ENCODE results near the gene GAS2L1.
A peak's percentile ranks its signal among the peaks of the same experiment; 100 is the strongest.

Gene GAS2L1

DNA sequence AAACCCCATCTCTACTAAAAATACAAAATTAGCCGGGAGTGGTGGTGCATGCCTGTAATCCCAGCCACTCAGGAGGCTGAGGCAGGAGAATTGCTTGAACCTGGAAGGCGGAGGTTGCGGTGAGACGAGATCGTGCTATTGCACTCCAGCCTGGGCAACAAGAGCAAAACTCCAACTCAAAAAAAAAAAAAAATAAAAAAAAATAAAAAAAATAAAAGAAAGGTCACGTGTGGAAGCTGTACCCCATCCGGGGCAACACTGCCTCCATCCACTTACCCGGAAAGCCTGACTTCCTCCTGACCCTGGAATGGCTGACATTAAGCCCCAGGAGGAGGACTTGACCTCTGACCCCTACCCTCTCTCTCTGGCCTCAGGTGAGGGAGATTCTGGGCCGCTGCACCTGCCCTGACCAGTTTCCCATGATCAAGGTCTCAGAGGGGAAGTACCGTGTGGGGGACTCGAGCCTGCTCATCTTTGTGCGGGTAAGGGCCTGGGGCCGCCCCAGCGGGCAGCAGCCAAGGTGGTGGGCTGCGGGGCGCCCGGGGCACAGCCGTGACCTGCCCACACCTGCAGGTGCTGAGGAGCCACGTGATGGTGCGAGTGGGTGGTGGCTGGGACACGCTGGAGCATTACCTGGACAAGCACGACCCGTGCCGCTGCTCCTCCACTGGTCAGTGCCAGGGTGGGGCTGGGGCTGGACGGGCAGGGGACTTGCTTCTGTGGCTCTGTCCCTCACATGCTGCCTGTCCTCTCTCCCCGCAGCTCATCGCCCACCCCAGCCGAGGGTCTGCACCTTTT, 3.8 kb downstream of the GAS2L1 start:
- no peak for DNase-seq

DNA sequence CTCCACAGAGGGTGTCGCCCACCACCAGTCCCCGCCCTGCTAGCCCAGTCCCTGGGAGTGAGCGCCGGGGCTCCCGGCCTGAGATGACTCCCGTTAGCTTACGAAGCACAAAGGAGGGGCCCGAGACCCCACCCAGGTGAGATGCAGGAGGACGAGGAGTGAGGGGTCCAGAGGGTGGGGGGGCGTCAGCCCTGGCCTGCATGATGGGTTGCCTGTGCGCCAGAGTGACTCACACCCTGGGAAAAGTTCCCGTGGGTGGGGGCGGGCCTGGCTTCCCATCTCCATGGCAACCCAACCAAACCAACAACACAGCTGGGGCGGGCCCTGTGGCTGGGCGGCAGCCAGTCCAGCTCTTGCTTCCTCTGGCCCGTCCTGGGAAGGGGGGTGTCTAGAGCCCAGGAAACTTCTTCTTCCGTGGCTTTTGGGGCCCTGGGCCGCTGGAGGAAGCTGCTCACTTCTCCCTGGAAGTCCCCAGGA, 4.5 kb downstream of the GAS2L1 start:
- peak; percentile 74 to 86 for DNase-seq

DNA sequence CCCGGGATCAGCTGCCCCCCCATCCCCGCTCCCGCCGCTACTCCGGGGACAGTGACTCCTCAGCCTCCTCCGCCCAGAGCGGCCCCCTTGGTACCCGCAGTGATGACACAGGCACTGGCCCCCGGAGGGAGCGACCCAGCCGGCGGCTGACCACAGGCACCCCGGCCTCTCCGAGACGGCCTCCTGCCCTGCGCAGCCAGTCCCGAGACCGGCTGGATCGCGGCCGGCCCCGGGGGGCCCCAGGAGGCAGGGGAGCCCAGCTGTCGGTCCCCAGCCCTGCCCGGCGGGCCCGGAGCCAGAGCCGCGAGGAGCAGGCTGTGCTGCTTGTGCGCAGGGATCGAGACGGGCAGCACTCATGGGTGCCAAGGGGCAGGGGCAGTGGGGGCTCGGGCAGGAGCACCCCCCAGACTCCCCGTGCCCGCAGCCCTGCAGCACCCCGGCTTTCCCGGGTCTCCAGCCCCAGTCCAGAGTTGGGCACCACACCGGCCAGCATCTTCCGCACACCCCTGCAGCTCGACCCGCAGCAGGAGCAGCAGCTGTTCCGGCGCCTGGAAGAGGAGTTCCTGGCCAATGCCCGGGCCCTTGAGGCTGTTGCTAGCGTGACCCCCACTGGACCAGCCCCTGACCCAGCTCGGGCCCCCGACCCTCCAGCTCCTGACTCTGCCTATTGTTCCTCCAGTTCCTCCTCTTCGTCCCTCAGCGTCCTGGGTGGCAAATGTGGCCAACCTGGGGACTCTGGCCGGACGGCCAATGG, 5.2 kb downstream of the GAS2L1 start:
- DNase-seq, result no peak

DNA sequence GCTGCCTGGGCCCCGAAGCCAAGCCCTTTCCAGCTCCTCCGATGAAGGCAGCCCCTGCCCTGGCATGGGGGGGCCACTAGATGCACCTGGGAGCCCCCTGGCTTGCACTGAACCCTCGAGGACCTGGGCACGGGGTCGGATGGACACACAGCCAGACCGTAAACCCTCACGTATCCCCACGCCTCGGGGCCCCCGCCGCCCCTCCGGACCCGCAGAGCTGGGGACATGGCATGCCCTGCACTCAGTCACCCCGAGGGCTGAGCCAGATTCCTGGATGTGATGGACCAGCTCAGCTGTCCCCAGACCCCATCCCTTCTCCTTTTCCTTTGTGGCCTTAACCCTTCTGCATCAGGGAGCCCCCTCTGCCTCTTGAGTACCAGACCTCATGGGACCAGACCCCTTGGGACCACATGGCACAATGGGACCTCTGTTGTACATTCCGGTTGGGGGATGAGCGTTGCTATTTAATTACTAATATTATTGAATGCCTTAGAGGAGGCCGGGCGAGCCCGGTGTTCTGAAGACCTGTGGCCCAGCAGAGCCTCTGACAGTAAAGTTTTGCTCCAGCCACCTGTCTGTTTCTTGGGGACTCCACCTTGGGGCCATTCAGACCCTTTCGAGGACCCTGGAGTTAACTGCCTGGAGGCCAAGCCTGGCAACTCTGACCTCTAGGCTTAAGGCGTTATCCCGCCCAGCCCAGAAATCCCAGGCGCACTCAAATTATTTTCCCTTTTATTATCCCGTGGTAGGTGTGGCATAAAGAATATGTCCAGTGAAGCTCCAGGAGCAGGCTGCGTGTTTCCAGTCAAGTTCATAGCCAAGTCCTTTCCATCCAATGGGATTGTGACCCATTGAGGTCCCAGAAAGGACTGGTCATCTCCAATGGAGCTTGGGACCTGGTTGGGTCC, 6.0 kb downstream of the GAS2L1 start:
- DNase-seq, result no peak

DNA sequence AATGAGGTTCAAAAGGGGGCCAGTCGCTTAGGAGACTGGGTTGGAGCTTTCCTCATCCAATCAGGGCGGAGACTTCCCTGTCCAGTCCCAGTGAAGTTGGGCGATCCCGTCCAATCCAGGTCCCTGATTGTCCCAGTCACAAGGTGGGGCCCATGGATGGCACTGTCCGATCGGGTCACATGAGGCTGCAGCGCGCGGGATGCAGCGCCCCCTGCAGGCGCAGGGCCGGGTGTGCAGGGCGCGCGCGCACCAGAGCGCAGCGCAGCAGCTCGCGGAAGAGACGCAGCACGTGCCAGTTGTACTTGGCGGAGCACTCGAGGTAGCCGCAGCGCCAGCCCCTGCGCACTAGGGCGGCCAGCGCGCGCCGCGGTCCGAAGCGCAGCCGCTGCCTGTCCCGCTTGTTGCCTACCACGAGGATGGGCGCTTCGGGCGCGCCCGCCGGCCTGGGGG, 6.7 kb downstream of the GAS2L1 start:
- peak in 1 of 2 experiments; percentile 11 for DNase-seq

DNA sequence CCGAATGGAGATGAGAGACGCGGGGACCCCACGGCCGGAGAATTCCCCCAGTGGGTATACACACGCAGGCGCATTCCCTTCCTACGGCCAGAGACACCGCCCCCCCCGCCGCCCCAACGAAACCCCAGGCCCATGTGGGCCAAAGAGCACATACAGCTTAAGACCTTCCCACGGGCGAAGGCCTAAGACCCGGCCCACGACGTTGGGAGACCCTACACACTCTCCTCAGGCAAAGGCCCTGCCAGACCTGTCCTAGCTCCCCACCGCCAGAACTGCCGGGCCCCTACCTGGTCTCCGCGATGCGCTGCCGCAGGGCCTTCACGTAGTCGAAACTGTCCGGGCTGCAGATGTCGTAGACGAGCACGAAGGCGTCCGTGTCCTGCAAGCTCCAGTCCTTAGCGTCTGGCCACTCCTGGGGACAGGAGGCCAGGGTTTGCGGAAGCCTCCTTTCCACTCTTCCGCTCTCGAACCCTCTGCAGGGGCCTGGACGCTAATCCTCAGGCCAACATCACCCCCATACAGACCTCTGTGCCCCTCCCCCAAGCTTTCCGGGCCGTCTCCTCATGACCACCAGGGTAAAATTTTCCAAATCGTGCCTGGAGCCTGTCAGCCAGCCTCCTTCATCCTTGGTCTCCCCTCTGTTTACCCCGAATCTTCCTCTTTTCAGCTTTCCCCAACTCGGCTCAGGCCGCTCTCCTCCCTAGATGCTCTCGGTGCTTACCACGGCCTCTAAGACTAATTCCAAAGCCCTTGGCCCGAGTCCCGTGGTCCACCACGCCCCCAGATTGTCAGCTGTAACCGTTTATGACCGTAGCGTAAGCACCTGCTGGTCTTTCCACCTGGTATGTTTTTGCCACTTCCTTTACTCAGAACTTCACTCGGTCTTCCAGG, 7.4 kb downstream of the GAS2L1 start:
- no peak for DNase-seq

DNA sequence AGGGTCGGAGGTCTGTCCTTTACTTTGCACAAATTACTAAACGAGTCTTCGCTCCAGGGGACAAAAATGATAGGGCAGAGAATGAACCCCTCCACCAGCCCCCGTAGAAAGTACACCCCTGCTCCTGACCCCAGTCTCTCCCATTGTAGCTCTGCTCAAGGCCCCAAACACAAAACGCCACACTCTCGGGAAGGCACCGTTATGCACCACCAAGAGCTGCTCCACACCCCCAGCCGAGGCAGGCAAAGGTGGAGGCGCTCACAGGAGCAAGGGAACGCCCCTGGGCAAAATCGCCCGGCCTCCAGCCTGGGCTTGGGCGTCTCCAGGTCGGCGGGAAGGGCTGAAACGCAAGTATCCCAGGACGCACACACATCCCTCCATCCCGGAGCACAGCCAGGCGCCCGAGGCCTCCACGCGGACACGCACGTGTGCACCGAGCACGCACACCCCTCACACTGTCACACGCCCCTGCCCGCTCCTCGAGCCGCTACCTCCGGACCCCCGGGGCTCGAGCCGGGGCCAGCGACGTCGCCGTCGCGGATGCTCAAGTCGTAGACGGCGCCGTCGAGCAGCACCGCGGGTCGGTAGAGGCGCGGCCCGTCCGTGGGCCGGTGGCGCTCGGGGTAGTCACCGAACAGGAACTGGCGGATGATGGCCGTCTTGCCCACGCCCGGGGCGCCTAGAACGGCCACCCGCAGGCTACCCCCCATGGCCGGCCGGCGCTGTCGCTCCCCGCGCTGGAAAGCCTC, 8.3 kb downstream of the GAS2L1 start:
- DNase-seq, result no peak

DNA sequence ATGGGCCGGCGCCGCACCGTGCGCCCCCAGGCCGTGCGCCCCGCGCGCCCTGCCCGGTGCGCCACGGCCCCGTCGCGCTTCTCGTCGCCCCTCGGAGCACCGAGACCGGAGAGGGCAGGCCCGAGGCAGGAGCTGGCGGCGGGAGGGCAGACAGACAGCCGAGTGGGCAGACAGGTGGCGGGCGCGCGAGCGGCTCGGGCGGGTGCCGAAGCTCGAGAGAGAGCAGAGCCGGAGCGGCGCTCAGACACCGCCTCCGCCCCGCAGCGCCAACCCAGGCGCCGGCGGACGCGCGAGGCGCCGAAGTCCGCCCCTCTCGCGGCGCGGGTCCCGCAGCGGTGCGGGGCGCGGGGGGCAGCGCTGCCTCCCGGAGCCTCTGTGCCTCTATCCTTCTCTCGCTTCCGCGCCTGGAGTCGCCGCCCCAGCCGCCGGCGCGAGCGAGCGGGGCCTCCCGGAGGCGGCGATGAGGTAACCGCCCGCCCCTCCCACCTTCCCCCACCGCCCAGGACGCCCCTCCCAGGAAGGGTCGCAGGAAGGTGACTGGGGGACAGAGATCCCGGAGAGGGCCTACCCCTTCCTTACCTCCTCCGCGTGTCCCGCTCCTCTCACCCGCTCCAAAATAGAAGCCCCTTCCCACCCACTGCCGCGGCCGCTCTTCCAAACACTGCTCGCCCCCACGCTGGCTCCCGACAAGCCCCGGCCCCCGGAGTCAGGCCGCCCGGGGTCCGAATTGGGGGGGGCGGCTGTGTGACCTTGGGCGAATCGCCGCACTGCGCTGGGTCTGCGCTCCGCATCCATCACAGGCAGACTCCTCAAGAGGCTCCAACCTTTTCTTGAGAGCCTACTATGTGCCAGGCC, 9.1 kb downstream of the GAS2L1 start, which contains the start of gene RASL10A:
TSS of gene RASL10A (minus strand) at position 412 of the 855 bp plus-strand sequence. CDS start 451 bp downstream, outside the sequence.
- DNase-seq, result no peak

DNA sequence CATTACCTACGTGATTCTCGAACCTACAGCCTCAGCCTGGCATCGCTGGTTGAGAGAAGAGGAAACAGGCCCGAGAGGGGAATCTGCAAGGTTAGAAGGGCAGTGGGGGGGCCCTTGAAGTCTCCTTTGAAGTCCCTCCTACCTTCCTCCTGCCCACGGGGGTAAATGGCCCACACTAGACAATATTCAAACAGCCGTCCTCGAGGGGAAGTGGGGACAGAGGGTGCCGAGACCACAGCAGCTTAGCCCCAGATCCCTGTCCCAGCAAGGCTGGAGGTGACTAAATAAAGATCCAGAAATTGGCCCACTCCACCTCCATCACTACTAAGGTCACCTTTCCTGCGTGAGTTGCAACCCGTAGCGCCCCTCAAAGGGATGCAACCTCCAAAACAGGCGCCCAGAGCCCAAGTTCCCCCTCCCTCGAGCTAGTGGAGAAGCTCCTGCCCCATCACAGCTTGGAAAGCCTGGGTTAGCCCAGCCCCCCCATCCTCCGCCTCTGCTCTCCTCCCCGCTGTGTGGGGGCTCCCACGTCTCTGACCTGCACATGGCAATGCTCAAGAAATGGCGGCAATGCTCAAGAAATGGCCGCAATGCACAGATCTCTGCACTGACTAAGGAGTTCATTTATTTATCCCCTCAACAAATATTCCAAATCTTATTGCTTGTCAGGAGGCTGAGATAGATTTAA, 9.8 kb downstream of the GAS2L1 start:
- DNase-seq, result no peak

DNA sequence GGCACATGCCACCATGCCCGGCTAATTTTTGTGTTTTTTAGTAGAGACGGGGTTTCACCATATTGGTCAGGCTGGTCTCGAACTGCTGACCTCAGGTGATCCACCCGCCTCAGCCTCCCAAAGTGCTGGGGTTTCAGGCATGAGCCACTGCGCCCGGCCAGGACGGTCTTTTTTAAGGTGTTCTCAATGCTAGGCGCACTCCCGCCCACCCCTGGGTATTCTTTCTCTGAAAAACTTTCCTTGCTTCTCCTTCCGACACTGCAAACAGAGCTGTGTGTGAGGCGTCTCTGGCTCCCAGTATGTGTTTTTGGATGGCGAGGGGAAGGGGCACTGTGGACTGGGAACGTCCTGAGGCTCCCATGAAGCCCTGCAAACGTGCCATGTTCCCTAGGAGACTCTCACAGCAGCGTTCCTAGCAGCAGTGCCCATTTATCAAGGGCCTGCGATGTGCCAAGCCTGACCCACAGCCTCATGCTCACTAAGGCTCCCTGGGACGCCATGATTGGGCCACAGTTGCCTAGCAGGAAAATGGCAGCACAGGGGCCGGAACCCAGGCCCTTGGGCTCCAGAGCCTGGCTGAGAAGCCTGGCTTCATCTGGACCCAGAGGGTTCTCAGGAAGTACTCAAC, 11.5 kb downstream of the GAS2L1 start:
- DNase-seq, result no peak

DNA sequence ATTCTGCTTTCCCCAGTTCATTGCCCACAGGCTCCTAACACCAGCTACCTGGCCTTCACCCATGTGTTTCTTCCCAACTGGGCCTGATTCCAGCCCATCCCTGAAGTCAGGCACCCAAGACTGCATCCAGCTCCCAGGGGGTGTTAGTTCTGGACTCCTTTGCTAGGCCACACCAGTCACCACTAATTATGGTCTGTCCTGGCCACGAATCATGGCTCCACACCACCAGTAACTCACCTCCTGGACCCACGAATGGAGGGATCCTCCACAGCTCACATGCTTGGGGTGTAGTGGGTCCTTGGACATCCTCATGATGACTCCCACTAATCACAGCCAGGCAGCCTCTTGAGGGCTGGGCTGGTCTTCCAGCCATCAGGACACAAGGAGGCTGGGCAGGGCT, 12.6 kb downstream of the GAS2L1 start:
- no peak for DNase-seq

DNA sequence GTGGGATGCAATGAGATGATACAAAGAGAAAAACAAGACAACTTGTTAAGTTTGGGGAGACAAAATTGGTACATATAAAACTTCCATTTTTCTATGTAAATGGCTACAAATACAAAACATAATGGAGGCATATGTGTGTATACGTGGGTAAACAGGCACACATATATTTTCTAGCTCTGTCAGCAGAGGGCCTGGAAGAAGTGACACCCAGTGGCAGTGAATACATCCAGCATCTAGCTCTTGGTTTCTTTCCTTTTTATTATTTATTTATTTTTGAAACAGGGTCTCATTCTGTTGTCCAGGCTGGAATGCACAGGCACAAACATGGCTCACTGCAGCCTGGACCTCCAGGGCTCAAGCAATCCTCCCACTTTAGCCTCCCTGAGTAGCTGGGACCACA, 14.1 kb downstream of the GAS2L1 start:
- DNase-seq, result peak in 1 of 2 experiments; percentile 26

DNA sequence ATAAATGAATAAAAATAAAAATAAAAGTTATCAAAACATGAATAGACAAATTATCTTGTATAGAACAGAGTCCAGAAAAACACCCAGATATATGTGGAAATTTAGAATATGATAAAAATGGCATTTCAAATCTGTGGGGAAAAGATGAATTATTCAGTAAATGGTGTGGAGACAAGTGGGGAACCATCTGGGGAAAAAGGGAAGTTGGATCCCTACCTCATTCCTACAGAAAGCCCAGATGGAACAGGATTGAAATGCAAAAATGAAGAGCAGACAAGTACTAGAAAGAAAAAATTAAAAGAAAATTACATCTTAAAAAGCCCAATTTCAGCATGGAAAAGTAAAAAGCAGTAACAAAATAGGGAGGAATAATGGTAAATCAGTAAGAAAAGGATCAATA, 17.2 kb downstream of the GAS2L1 start:
- DNase-seq, result no peak

DNA sequence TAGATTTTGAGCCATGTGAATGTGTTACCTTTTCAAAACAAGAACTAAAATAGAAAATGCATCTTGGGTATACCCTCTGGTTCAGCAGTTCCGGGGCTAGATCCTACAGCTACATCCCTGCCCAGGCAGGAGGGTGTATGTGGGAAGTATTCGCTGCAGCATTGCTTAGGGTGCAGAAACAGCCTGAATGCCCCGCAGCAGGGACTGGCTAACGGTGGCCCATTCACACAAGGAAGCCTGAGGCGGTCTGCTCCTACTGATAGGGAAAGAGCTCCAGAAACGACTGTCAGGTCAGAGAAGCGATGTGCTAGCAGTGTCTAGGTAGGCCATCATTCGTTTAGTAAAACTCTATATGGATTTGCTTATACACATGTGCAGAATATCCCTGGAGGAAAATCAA, 18.9 kb downstream of the GAS2L1 start:
- no peak for DNase-seq

DNA sequence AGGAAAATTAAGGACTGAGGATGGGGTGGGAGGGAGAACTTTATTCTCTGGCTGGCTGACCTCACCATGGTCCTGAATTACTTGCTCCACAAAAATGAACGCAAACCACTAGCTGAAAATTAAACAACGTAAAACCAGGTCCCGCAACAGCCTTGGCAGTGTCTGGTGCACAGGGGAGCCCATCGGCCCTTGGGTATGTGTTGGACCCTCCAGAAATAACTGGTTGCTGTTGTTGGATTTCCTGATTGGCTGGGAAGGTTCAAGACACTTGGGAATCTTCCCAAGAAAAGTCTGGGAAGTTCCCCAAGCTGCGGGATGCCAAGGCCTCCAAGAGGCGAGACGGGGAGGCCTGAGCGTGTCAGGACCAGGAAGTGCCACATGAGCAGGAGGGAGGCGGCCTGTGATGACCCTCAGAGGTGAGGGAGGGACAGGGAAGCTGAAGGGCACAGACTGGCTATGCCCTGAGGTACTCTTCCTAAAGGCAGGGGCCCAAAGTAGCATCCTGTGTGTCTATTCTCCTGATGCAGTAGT, 19.4 kb downstream of the GAS2L1 start:
- no peak for DNase-seq

DNA sequence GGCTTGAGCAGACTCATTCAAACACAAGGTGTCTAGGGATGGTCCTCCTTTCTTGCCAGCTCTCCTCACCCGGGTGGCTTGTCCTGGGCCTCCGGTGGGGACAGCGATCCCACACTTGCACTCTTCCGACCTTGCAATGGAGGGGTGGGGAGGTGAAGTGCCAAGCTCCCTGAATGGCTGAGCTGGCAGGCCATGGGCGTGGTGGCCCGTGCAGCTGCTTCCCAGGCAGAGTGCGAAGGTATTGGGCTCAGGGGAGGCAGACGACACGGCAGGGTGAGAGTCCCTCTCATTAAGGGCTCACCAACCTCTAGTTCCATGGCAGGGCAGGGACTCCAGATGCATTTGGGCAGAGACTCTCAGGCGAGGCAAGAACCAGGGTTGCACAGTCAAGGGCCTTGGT, 20.0 kb downstream of the GAS2L1 start:
- no peak for DNase-seq

DNA sequence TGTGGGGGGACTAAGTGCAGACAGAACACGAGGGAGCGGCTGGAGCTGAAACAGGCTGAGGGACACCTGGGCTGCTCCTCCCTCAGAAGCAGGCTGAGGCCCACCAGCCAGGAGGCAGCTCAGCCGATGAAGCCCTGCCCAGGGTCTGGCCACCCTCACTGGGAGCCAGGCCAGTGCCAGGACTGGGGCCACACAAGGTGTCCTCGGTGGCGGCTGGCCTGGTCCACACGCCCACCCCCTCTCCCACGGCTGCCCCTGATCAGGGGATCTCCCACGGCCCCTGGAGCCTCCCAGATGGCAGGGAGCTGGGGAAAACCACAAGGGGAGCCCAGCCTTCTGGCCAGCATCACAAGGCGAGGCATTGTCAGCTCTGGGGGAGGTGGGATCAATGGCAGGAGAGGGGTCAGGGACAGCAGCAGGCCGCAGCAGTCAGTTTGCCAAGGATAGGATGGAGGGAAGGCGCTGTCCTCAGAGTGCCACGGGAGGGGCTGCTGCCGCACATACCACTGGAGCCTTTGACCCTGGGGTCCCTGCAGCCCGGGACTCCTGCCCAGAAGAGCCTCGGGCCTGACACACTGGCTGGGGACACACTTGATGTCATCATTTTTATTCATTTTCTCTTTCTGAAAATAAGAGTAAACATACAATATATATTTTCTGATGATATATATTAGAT, 20.8 kb downstream of the GAS2L1 start:
- DNase-seq, result no peak

DNA sequence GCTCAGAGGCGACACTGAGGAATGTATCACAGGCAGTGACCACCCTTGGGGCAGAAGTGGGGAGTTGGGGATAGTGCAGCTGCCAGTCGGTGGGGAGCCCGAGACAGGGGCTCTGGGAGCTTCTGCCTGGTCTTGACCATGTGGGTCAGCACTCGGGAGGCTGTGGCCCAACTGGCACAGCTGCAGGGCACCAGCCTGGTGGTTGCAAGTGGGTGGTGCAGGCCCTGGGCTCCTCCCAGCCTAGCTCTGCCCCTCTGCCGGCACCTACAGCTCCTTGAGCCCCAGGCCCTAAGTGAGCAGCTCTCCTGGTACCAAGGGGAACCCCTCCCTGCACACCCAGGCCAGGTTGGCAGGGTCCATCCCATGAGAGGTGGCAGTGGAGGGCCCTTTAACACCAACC, 21.6 kb downstream of the GAS2L1 start:
- DNase-seq, result no peak
